CD4-positive, alpha-beta memory T cell (primary cell): ENCODE data around the gene TSSC4. TPM values are rescaled to one million over a fixed set of nuclear protein-coding genes. Genes with fewer than 3 reads are reported as not detected.
A peak's percentile ranks its signal among the peaks of the same experiment; 100 is the strongest.

Experiments
- CTCF ChIA-PET: fragments of 350-600 bp; sonication (Branson Sonifier 250); formaldehyde crosslinking; loops from one replicate; lab custom pipeline; 2021; ENCODE audit warnings: inconsistent platforms; ENCODE audit not compliant: partially characterized antibody; lab: Charles Lee
- POLR2A ChIA-PET: fragments of 350-600 bp; sonication (Branson Sonifier 250); formaldehyde crosslinking; loops from one replicate; lab custom pipeline; 2021; ENCODE audit not compliant: partially characterized antibody; lab: Charles Lee
- DNase-seq, 5 donors: peaks; one replicate each; pipeline versions ENCODE4 v3.0.0 to v3.0.0-alpha.2; 2020 to 2022; ENCODE audit warnings: mixed read lengths in 1 of 5
- H3K27ac ChIP-seq: one replicate; pipeline ENCODE4 v1.7.0; 2013; ENCODE audit warnings: low read depth, low read length
- H3K27me3 ChIP-seq: 2 replicates; pipeline ENCODE4 v1.7.0; 2013; ENCODE audit warnings: mild to moderate bottlenecking, low read length, moderate library complexity; ENCODE audit not compliant: insufficient read depth
- H3K36me3 ChIP-seq: 2 replicates; pipeline ENCODE4 v1.7.0; 2013; ENCODE audit warnings: mild to moderate bottlenecking, low read length, moderate library complexity; ENCODE audit not compliant: insufficient read depth
- H3K4me1 ChIP-seq: 2 replicates; pipeline ENCODE4 v1.7.0; 2013; ENCODE audit warnings: mild to moderate bottlenecking, low read length, moderate library complexity; ENCODE audit not compliant: insufficient read depth
- H3K4me3 ChIP-seq, 2 donors: one replicate each; pipeline ENCODE4 v1.7.0; 2013; ENCODE audit warnings: low read length in 2 of 2, mild to moderate bottlenecking in 1 of 2
- H3K9me3 ChIP-seq, 2 donors: one replicate each; pipeline ENCODE4 v1.7.0; 2013; ENCODE audit warnings: low read length in 2 of 2, control low read depth in 1 of 2; ENCODE audit not compliant: control insufficient read depth in 1 of 2
- H3K27ac Mint-ChIP-seq, 7 donors: one replicate each; pipeline ENCODE4 v1.8.0; 2020 to 2021; ENCODE audit warnings: mixed read lengths in 7 of 7, mild to moderate bottlenecking in 6 of 7, inconsistent platforms in 3 of 7, moderate library complexity in 3 of 7
- H3K27me3 Mint-ChIP-seq, 2 donors: one replicate each; pipeline ENCODE4 v1.8.0; 2020 to 2021; ENCODE audit warnings: mixed read lengths in 2 of 2
- H3K36me3 Mint-ChIP-seq, 2 donors: one replicate each; pipeline ENCODE4 v1.8.0; 2020 to 2021; ENCODE audit warnings: mixed read lengths in 2 of 2, inconsistent platforms in 1 of 2, mild to moderate bottlenecking in 1 of 2
- H3K4me1 Mint-ChIP-seq, 4 donors: one replicate each; pipeline ENCODE4 v1.8.0; 2020 to 2021; ENCODE audit warnings: mixed read lengths in 4 of 4, mild to moderate bottlenecking in 1 of 4
- H3K4me3 Mint-ChIP-seq, 8 donors: one replicate each; pipeline ENCODE4 v1.8.0; 2020 to 2021; ENCODE audit warnings: mixed read lengths in 8 of 8, mild to moderate bottlenecking in 7 of 8, moderate library complexity in 6 of 8, inconsistent platforms in 3 of 8
- H3K9me3 Mint-ChIP-seq, 8 donors: one replicate each; pipeline ENCODE4 v1.8.0; 2020 to 2021; ENCODE audit warnings: mixed read lengths in 8 of 8, mild to moderate bottlenecking in 5 of 8, inconsistent platforms in 3 of 8, moderate library complexity in 1 of 8
- intact Hi-C: fragments of 100-400 bp; cut with micrococcal nuclease; formaldehyde crosslinking; loops from one replicate; pipeline ENCODE4 v1.15.1; 2023
- polyA plus RNA-seq, 2 donors: library from polyadenylated mRNA; unstranded; fragments of 300-500 nt; fragmentation: Illumina TruSeq; gene quantifications; one replicate each; pipeline ENCODE4 v1.2.3, GENCODE V29; 2021
- total RNA-seq, 2 experiments: library from RNA; stranded (reverse); gene quantifications; one replicate each; pipeline ENCODE4 v1.2.3, GENCODE V29; 2021

The TSSC4 gene
- total and polyA plus RNA-seq, 4 experiments from 2014 or later: 54.6 to 79.8 (median 62.2) TPM

DNA sequence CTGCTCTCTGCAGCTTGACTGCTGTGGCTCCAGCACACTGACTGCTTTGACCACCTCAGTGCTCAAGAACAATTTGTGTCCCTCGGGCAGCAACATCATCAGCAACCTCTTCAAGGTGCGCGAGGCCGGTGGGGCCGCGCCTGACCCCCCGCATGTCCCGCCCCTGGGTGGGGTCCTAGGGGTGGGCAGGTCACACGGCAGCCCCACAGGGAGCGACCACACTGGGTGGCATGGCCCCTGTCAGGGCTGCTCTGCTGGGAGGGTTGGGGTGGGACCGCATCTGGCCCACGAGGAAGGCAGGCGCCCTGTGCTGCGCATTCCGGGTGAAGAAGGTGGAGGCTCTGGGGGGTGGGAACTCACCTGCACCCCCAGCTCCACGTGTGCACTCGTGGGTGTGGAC, 4.7 kb upstream of the TSSC4 start:
- POLR2A ChIA-PET: interaction anchor here (3.2 kb wide), 1 partner anchor 9 kb away, joined by 7 read pairs; no protein-coding TSS in a partner anchor
- Histone ChIP-seq H3K4me3 (no peak overlapping the region), H3K27ac (no peak overlapping the region), H3K9me3 (no peaks in the 10 kb centered on the region), H3K36me3 (peaks cover 5% of the 10 kb centered on the region), H3K27me3 (no peaks in the 10 kb centered on the region), H3K4me1 (peaks cover 9% of the 10 kb centered on the region)
- Mint-ChIP-seq H3K36me3 (peaks cover 6 to 21% of the 10 kb centered on the region in 2 donors), H3K9me3 (peaks cover 0 to 4% (median 0%) of the 10 kb centered on the region in 8 donors), H3K4me3 (no peak overlapping the region), H3K27ac (peak overlapping the region in 1 of 7 donors; percentile 27), H3K27me3 (peaks cover 0 to 3% of the 10 kb centered on the region in 2 donors), H3K4me1 (peaks cover 3 to 13% (median 7%) of the 10 kb centered on the region in 4 donors)
- no peak for DNase-seq
- CTCF ChIA-PET: no interaction called here
- intact Hi-C loops: no loop called here

DNA sequence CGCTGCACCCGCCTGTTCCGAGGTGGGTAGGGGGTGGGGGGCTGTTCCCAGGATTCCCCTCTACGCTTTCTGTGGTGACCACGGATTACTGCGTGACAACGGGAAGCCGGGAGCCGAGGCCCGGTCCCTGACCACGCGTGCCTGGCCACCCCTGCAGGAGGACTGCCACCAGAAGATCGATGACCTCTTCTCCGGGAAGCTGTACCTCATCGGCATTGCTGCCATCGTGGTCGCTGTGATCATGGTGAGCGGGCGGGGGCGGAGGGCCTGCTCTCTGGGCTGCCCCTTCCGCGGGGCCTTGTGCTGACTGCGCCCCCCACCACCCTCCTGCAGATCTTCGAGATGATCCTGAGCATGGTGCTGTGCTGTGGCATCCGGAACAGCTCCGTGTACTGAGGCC, 4.1 kb upstream of the TSSC4 start:
- POLR2A ChIA-PET: interaction anchor here (3.2 kb wide), 1 partner anchor 9 kb away, joined by 7 read pairs; no protein-coding TSS in a partner anchor
- H3K4me3 Mint-ChIP-seq: no peak overlapping the region
- H3K9me3 ChIP-seq: no peaks in the 10 kb centered on the region
- peaks cover 5 to 19% (median 10%) of the 10 kb centered on the region in 4 donors for H3K4me1 Mint-ChIP-seq
- peaks cover 0 to 4% (median 0%) of the 10 kb centered on the region in 8 donors for H3K9me3 Mint-ChIP-seq
- H3K4me1 ChIP-seq: peaks cover 14% of the 10 kb centered on the region
- no peak overlapping the region for H3K27ac ChIP-seq
- H3K27ac Mint-ChIP-seq: peak overlapping the region in 1 of 7 donors; percentile 27
- H3K27me3 Mint-ChIP-seq: peaks cover 0 to 3% of the 10 kb centered on the region in 2 donors
- peaks cover 6 to 23% of the 10 kb centered on the region in 2 donors for H3K36me3 Mint-ChIP-seq
- H3K36me3 ChIP-seq: peaks cover 5% of the 10 kb centered on the region
- intact Hi-C loops: no loop called here
- H3K4me3 ChIP-seq: no peak overlapping the region
- no peak for DNase-seq
- CTCF ChIA-PET: no interaction called here
- H3K27me3 ChIP-seq: no peaks in the 10 kb centered on the region

GRCh38 chr11:2397005-2397404, 3.5 kb upstream of the TSSC4 start:
- Mint-ChIP-seq H3K27me3 (peaks cover 0 to 3% of the 10 kb centered on the region in 2 donors), H3K27ac (peak overlapping the region in 4 of 7 donors; percentile 6 to 100 (median 56)), H3K36me3 (peaks cover 6 to 24% of the 10 kb centered on the region in 2 donors), H3K9me3 (peaks cover 0 to 4% (median 0%) of the 10 kb centered on the region in 8 donors), H3K4me3 (no peak overlapping the region), H3K4me1 (peaks cover 5 to 24% (median 12%) of the 10 kb centered on the region in 4 donors)
- CTCF ChIA-PET: no interaction called here
- Histone ChIP-seq H3K27me3 (no peaks in the 10 kb centered on the region), H3K4me1 (peaks cover 20% of the 10 kb centered on the region), H3K36me3 (peaks cover 6% of the 10 kb centered on the region), H3K4me3 (no peak overlapping the region), H3K9me3 (no peaks in the 10 kb centered on the region), H3K27ac (no peak overlapping the region)
- POLR2A ChIA-PET: interaction anchor here (3.2 kb wide), 1 partner anchor 10 kb away, joined by 7 read pairs; no protein-coding TSS in a partner anchor
- intact Hi-C loops: no loop called here
- DNase-seq: no peak

GRCh38 chr11:2398664-2399355, 1.7 kb upstream of the TSSC4 start:
- no peak overlapping the region for H3K4me3 ChIP-seq
- peaks cover 6 to 31% (median 17%) of the 10 kb centered on the region in 4 donors for H3K4me1 Mint-ChIP-seq
- intact Hi-C loops: no loop called here
- H3K27ac Mint-ChIP-seq: peak overlapping the region; percentile 91 to 100 (median 95)
- peaks cover 6 to 30% of the 10 kb centered on the region in 2 donors for H3K36me3 Mint-ChIP-seq
- no peak for DNase-seq
- H3K4me3 Mint-ChIP-seq: peak overlapping the region; percentile 75 to 97 (median 94)
- H3K27ac ChIP-seq: peak overlapping the region; percentile 98
- no peaks in the 10 kb centered on the region for H3K27me3 ChIP-seq
- peaks cover 24% of the 10 kb centered on the region for H3K4me1 ChIP-seq
- H3K36me3 ChIP-seq: peaks cover 18% of the 10 kb centered on the region
- peaks cover 0 to 4% (median 0%) of the 10 kb centered on the region in 8 donors for H3K9me3 Mint-ChIP-seq
- H3K27me3 Mint-ChIP-seq: peaks cover 0 to 3% of the 10 kb centered on the region in 2 donors
- POLR2A ChIA-PET: interaction anchor here (1.9 to 4.5 kb wide), 5 partner anchors 10 to 98 kb away, joined by 5 to 73 read pairs (median 23); partner anchors contain the start of genes C11orf21, CD81 and TSPAN32
- CTCF ChIA-PET: interaction anchor here (1.5 to 2.7 kb wide), 3 partner anchors 11 to 93 kb away, joined by 7 to 30 read pairs (median 17); partner anchors contain the start of gene CD81
- H3K9me3 ChIP-seq: no peaks in the 10 kb centered on the region

GRCh38 chr11:2399488-2400068, 972 bp upstream of the TSSC4 start:
- Histone ChIP-seq H3K9me3 (no peaks in the 10 kb centered on the region), H3K36me3 (peaks cover 20% of the 10 kb centered on the region), H3K27ac (peak overlapping the region; percentile 98), H3K4me3 (peak overlapping the region; percentile 33 to 96), H3K27me3 (no peaks in the 10 kb centered on the region), H3K4me1 (peaks cover 24% of the 10 kb centered on the region)
- Mint-ChIP-seq H3K9me3 (peaks cover 0 to 4% (median 0%) of the 10 kb centered on the region in 8 donors), H3K27ac (peak overlapping the region; percentile 91 to 100 (median 95)), H3K4me3 (peak overlapping the region; percentile 75 to 97 (median 94)), H3K36me3 (peaks cover 6 to 31% of the 10 kb centered on the region in 2 donors), H3K4me1 (peaks cover 6 to 31% (median 17%) of the 10 kb centered on the region in 4 donors), H3K27me3 (peaks cover 0 to 3% of the 10 kb centered on the region in 2 donors)
- intact Hi-C loops: loop anchor here (1.0 kb wide), 7 partner anchors 21 to 658 kb away; partner anchors contain the start of genes C11orf21, CARS1, CD81 and NAP1L4
- ChIA-PET CTCF (interaction anchor here (0.5 to 2.9 kb wide), 8 partner anchors 12 to 493 kb away, joined by 3 to 30 read pairs (median 10); partner anchors contain the start of genes C11orf21, CD81 and TSPAN32), POLR2A (interaction anchor here (0.8 to 4.5 kb wide), 14 partner anchors 10 to 657 kb away, joined by 3 to 73 read pairs (median 4); partner anchors contain the start of genes C11orf21, CARS1, CD81 and CDKN1C)
- no peak for DNase-seq

DNA sequence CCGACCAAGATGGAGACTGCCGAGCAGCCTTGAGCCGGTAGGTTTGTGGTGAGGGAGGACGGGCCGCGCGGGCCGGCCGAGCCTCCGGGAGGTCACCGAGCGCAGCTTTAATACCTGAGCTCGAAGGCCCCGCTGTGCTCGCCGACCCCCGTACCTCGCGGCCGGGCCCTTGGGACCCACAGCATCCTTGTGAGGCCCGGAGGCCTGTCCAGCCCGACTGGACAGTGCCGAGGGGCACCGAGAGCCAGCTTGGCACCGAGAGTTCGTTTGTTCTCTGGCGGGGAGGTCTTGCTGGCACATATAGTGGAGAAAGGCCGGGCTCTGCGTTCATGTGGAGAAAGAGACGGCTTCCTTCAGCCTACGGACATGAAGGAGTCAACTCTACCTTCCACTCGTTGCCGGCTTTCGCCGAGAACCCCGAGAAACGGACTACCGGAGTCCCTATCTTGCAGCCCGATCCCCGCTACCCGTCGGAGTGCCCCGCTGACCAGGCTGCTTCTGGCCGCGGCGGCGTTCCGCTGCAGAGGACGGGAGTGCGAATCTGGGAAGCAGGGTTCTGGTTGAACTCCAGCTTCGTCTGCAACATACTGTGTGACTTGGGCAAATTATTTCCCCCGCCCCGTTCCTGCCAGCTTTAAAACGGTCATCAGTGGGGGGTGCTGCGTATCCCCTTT, 349 bp downstream of the TSSC4 start:
- peak overlapping the region; percentile 89 to 97 (median 94) for H3K4me3 Mint-ChIP-seq
- ChIA-PET CTCF (interaction anchor here (0.8 to 2.9 kb wide), 14 partner anchors 9 to 487 kb away, joined by 3 to 30 read pairs (median 4); partner anchors contain the start of genes C11orf21, CD81 and TSPAN32), POLR2A (interaction anchor here (0.7 to 4.5 kb wide), 17 partner anchors 9 to 648 kb away, joined by 3 to 73 read pairs (median 5); partner anchors contain the start of genes C11orf21, CD81, CDKN1C and TSPAN32)
- no peaks in the 10 kb centered on the region for H3K27me3 ChIP-seq
- H3K27ac Mint-ChIP-seq: peak overlapping the region; percentile 92 to 100 (median 96)
- H3K4me1 ChIP-seq: peaks cover 24% of the 10 kb centered on the region
- peak overlapping the region; percentile 86 for H3K27ac ChIP-seq
- peaks cover 20% of the 10 kb centered on the region for H3K36me3 ChIP-seq
- peak overlapping the region; percentile 85 to 88 for H3K4me3 ChIP-seq
- DNase-seq: peak in 1 of 5 donors; percentile 56
- H3K9me3 Mint-ChIP-seq: peaks cover 0 to 4% (median 0%) of the 10 kb centered on the region in 8 donors
- intact Hi-C loops: loop anchor here (1.0 kb wide), 7 partner anchors 19 to 656 kb away; partner anchors contain the start of genes C11orf21, CARS1, CD81 and NAP1L4
- H3K27me3 Mint-ChIP-seq: peaks cover 0 to 3% of the 10 kb centered on the region in 2 donors
- H3K9me3 ChIP-seq: no peaks in the 10 kb centered on the region
- H3K36me3 Mint-ChIP-seq: peaks cover 6 to 33% of the 10 kb centered on the region in 2 donors
- peaks cover 6 to 31% (median 17%) of the 10 kb centered on the region in 4 donors for H3K4me1 Mint-ChIP-seq
